Endodermal cell (in vitro differentiated cells): Measurements from ENCODE around the gene THSD7A. TPM values are rescaled to one million over a fixed set of nuclear protein-coding genes. Genes with fewer than 3 reads are reported as not detected.

Source experiments
- DNase-seq: peaks from one replicate; pipeline ENCODE4 v3.0.0-alpha.2; 2017
- H3K27ac ChIP-seq: 2 replicates; pipeline ENCODE4 v1.5.1; 2013; ENCODE audit warnings: mild to moderate bottlenecking, low read depth, low read length, moderate library complexity
- H3K27me3 ChIP-seq: 2 replicates; pipeline ENCODE4 v1.6.1; 2013; ENCODE audit warnings: mild to moderate bottlenecking, low read length, moderate library complexity; ENCODE audit not compliant: insufficient read depth, control insufficient read depth, poor library complexity, severe bottlenecking
- H3K36me3 ChIP-seq: 2 replicates; pipeline ENCODE4 v1.7.0; 2013; ENCODE audit warnings: mild to moderate bottlenecking, low read length, moderate library complexity; ENCODE audit not compliant: control insufficient read depth, insufficient read depth
- H3K4me1 ChIP-seq: one replicate; pipeline ENCODE4 v1.7.0; 2013; ENCODE audit warnings: low read length; ENCODE audit not compliant: control insufficient read depth, insufficient read depth
- H3K4me3 ChIP-seq: 2 replicates; pipeline ENCODE4 v1.5.1; 2013; ENCODE audit warnings: mild to moderate bottlenecking, low read length, moderate library complexity
- H3K9ac ChIP-seq: 2 replicates; pipeline ENCODE4 v1.6.1; 2013; ENCODE audit warnings: mild to moderate bottlenecking, low read length, moderate library complexity; ENCODE audit not compliant: poor library complexity, severe bottlenecking; ENCODE audit errors: extremely low read depth
- H3K9me3 ChIP-seq: 2 replicates; pipeline ENCODE4 v1.6.1; 2013; ENCODE audit warnings: mild to moderate bottlenecking, low read length, moderate library complexity; ENCODE audit not compliant: control insufficient read depth
- H3K27ac Mint-ChIP-seq: 2 replicates; pipeline ENCODE4 v1.8.0; 2020; ENCODE audit warnings: mixed read lengths
- H3K27me3 Mint-ChIP-seq: 2 replicates; pipeline ENCODE4 v1.8.0; 2021; ENCODE audit warnings: mild to moderate bottlenecking, mixed read lengths; ENCODE audit not compliant: insufficient read depth
- H3K36me3 Mint-ChIP-seq: 2 replicates; pipeline ENCODE4 v1.8.0; 2020; ENCODE audit warnings: low read depth, mixed read lengths
- H3K4me1 Mint-ChIP-seq: 2 replicates; pipeline ENCODE4 v1.8.0; 2020; ENCODE audit warnings: mixed read lengths
- H3K4me3 Mint-ChIP-seq: 2 replicates; pipeline ENCODE4 v1.8.0; 2020; ENCODE audit warnings: mild to moderate bottlenecking, moderate library complexity, mixed read lengths
- H3K9me3 Mint-ChIP-seq: 2 replicates; pipeline ENCODE4 v1.8.0; 2020; ENCODE audit warnings: mild to moderate bottlenecking, mixed read lengths
- CTCF ChIP-seq: fragments of 200-600 bp; sonication (generic); conservative IDR thresholded peaks from 2 replicates; pipeline ENCODE4 v1.5.0; 2021; ENCODE audit warnings: antibody characterized with exemption, mild to moderate bottlenecking
- WGBS, 2 experiments: methylation state at CpG; one replicate each; pipeline versions ENCODE4 v1.1.5 to v1.1.7; 2013; ENCODE audit warnings: missing lambda C conversion rate in 2 of 2, mixed read lengths in 1 of 2; ENCODE audit not compliant: insufficient coverage in 1 of 2, insufficient read length in 1 of 2; 5-methylcytosine and 5-hydroxymethylcytosine counted together
- total RNA-seq, 2 donors: library from RNA; stranded (reverse); fragmentation: NEBNext Ultra II Directional in 1 of 2; extraction: Animal tissue kit (Norgen Biotek cat#: 25700) in 1 of 2; gene quantifications; 2 replicates in 1 of 2; 3 replicates in 1 of 2; pipeline ENCODE4 v1.2.1, GENCODE V29; 2021

THSD7A gene
- total RNA-seq, 2 donors from 2014 or later: 0.73 to 1.3 TPM

- TF ChIP-seq CTCF: no peak
- Mint-ChIP-seq H3K4me3 (no peak overlapping the region), H3K27ac (peak overlapping the region; percentile 58), H3K36me3 (no peaks in the 10 kb centered on the region), H3K4me1 (no peaks in the 10 kb centered on the region), H3K9me3 (no peaks in the 10 kb centered on the region), H3K27me3 (no peaks in the 10 kb centered on the region)
- DNase-seq: no peak
- Histone ChIP-seq H3K9ac (no peak overlapping the region), H3K36me3 (no peaks in the 10 kb centered on the region), H3K27me3 (no peaks in the 10 kb centered on the region), H3K9me3 (no peaks in the 10 kb centered on the region), H3K4me3 (no peak overlapping the region), H3K27ac (no peak overlapping the region), H3K4me1 (no peaks in the 10 kb centered on the region)
- WGBS, 2 experiments: 70 to 80% methylated on average over 3 to 5 of the region's 5 CpGs
Observed at GRCh38 chr7:11593322-11593721, 238.7 kb downstream of the THSD7A start.

- Mint-ChIP-seq H3K27ac (no peak overlapping the region), H3K4me1 (no peaks in the 10 kb centered on the region), H3K36me3 (no peaks in the 10 kb centered on the region), H3K4me3 (no peak overlapping the region), H3K27me3 (no peaks in the 10 kb centered on the region), H3K9me3 (no peaks in the 10 kb centered on the region)
- Histone ChIP-seq H3K27me3 (no peaks in the 10 kb centered on the region), H3K4me3 (no peak overlapping the region), H3K4me1 (no peaks in the 10 kb centered on the region), H3K27ac (no peak overlapping the region), H3K9ac (no peak overlapping the region), H3K9me3 (no peaks in the 10 kb centered on the region), H3K36me3 (no peaks in the 10 kb centered on the region)
- no peak for TF ChIP-seq CTCF
- DNase-seq: no peak
- WGBS, 2 experiments: 95% methylated on average over 3 of the region's 3 CpGs; no CpG with 5 or more reads in 1 of the 2 experiments
Observed at GRCh38 chr7:11592699-11593098, 239.3 kb downstream of the THSD7A start.

GRCh38 chr7:11591943-11592342 is 240.1 kb downstream of the THSD7A start:
- H3K27me3 Mint-ChIP-seq: no peaks in the 10 kb centered on the region
- H3K36me3 Mint-ChIP-seq: no peaks in the 10 kb centered on the region
- no peak overlapping the region for H3K4me3 ChIP-seq
- H3K9me3 ChIP-seq: no peaks in the 10 kb centered on the region
- no peaks in the 10 kb centered on the region for H3K4me1 ChIP-seq
- no peaks in the 10 kb centered on the region for H3K36me3 ChIP-seq
- TF ChIP-seq CTCF: no peak
- H3K27ac Mint-ChIP-seq: no peak overlapping the region
- no peaks in the 10 kb centered on the region for H3K27me3 ChIP-seq
- no peak for DNase-seq
- no peak overlapping the region for H3K4me3 Mint-ChIP-seq
- H3K9ac ChIP-seq: no peak overlapping the region
- H3K9me3 Mint-ChIP-seq: no peaks in the 10 kb centered on the region
- H3K4me1 Mint-ChIP-seq: no peaks in the 10 kb centered on the region
- H3K27ac ChIP-seq: no peak overlapping the region
